GM23248 (cell line): Measurements from ENCODE around the gene SPPL2A.
"Not testable (repeated sequence)": the region's sequence is repeated elsewhere in the genome, so short reads cannot be mapped to it uniquely, and the experiment has no call there.

ENCODE experiments used
- EZH2 ChIP-seq: fragments of 200-600 bp; sonication (generic); IDR thresholded peaks from 2 replicates; pipeline ENCODE4 v1.6.1; 2018; ENCODE audit warnings: antibody characterized with exemption, mild to moderate bottlenecking; ENCODE audit not compliant: insufficient read depth, poor library complexity, severe bottlenecking
- EZH2phosphoT487 ChIP-seq: fragments of 200-600 bp; sonication (generic); IDR thresholded peaks from 2 replicates; pipeline ENCODE4 v1.6.1; 2018; ENCODE audit warnings: antibody characterized with exemption, moderate library complexity, mild to moderate bottlenecking, low read depth; ENCODE audit not compliant: insufficient read depth

DNA sequence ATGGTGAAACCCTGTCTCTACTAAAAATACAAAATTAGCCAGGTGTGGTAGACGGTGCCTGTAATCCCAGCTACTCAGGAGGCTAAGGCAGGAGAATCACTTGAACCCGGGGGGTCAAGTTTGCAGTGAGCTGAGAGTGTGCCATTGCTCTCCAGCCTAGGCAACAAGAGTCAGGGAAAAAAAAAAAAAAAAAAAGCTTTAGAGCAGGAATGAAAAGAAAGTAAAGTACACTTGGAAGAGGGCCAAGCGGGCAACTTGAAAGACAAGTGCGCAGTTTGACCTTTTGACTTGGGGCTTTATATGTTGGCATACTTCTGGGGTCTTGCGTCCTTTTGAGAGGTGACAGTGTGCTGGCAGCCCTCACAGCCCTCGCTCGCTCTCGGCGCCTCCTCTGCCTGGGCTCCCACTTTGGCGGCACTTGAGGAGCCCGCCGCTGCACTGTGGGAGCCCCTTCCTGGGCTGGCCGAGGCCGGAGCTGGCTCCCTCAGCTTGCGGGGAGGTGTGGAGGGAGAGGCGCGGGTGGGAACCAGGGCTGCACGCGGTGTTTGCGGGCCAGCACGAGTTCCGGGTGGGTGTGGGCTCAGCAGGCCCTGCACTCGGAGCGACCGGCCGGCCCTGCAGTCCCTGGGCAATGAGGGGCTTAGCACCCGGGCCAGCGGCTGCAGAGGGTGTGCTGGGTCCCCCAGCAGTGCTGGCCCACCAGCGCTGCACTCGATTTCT is 46.1 kb upstream of the SPPL2A start:
- TF ChIP-seq EZH2phosphoT487, EZH2: not testable (repeated sequence)
